Esophagus squamous epithelium (tissue), 5 donors: ENCODE measurements around the gene LHPP. TPM values are rescaled to one million over a fixed set of nuclear protein-coding genes. Genes with fewer than 3 reads are reported as not detected.

Experiments used
- DNase-seq: peaks from one replicate; lab custom pipeline; 2025; lab: John Stamatoyannopoulos, UW
- H3K27ac ChIP-seq, 4 donors: fragments of 200-600 bp; sonication (generic); one replicate each; pipeline ENCODE4 v1.5.1; 2016 to 2019; ENCODE audit warnings: mild to moderate bottlenecking in 1 of 4
- H3K27me3 ChIP-seq, 4 donors: fragments of 200-600 bp; sonication (generic); 1 replicate in 3 of 4; 2 replicates in 1 of 4; pipeline versions ENCODE4 v1.5.1 to v1.6.0; 2017 to 2021; ENCODE audit warnings: antibody characterized with exemption in 1 of 4
- H3K36me3 ChIP-seq, 3 donors: fragments of 200-600 bp; sonication (generic); one replicate each; pipeline ENCODE4 v1.5.1; 2016 to 2019
- H3K4me1 ChIP-seq, 3 donors: fragments of 200-600 bp; sonication (generic); one replicate each; pipeline ENCODE4 v1.5.1; 2017 to 2019
- H3K4me3 ChIP-seq, 4 donors: fragments of 200-600 bp; sonication (generic); 1 replicate in 3 of 4; 2 replicates in 1 of 4; pipeline ENCODE4 v1.5.1; 2016 to 2019; ENCODE audit warnings: mild to moderate bottlenecking in 2 of 4, moderate library complexity in 1 of 4
- H3K9me3 ChIP-seq, 3 donors: fragments of 200-600 bp; sonication (generic); one replicate each; pipeline ENCODE4 v1.5.1; 2016 to 2019
- CTCF ChIP-seq, 6 experiments: fragments of 450-650 bp in 4 of 6; fragments of 200-600 bp in 2 of 6; sonication (generic) in 2 of 6; IDR thresholded peaks; one replicate each; pipeline ENCODE4 v1.5.1; 2016 to 2019; ENCODE audit warnings: antibody characterized with exemption in 6 of 6, mild to moderate bottlenecking in 4 of 6, moderate library complexity in 4 of 6
- POLR2A ChIP-seq, 4 donors: fragments of 450-650 bp; IDR thresholded peaks; one replicate each; pipeline ENCODE4 v1.6.1; 2017; ENCODE audit warnings: antibody characterized with exemption in 4 of 4, mild to moderate bottlenecking in 4 of 4, moderate library complexity in 3 of 4
- WGBS, 2 donors: methylation state at CpG; one replicate each; pipeline ENCODE4 v1.1.5; 2018; 5-methylcytosine and 5-hydroxymethylcytosine counted together
- intact Hi-C: fragments of 100-400 bp; cut with DNase I; formaldehyde crosslinking; loops from one replicate; pipeline ENCODE4 v1.15.0; 2022
- total RNA-seq, 4 donors: library from RNA; depleted of rRNA; stranded (reverse); fragments of >200 nt; gene quantifications; one replicate each; pipeline ENCODE4 v1.1.0, GENCODE V29; 2016
- donor health status: DM: yes; HTN: yes; CAD: no.

The LHPP gene
- total RNA-seq, 4 donors from 2014 or later = 13.9 to 41.1 (median 24.3) TPM

- TF ChIP-seq POLR2A (IDR thresholded peaks at IDR 0.05) (no peak), CTCF (IDR thresholded peaks at IDR 0.05) (no peak)
- Histone ChIP-seq H3K4me3 (no peak overlapping the region), H3K27me3 (peaks cover 4 to 99% (median 15%) of the 10 kb centered on the region in 4 donors), H3K36me3 (no peaks in the 10 kb centered on the region), H3K27ac (no peak overlapping the region), H3K9me3 (no peaks in the 10 kb centered on the region), H3K4me1 (peaks cover 17 to 46% (median 26%) of the 10 kb centered on the region in 3 donors)
- intact Hi-C loops = no loop called here
- 19 to 58% methylated on average over 4 to 5 of the region's 5 CpGs for WGBS, 2 donors
- DNase-seq = no peak
Measured at GRCh38 chr10:124450783-124451057, 10.9 kb upstream of the LHPP start.

- no peak overlapping the region for H3K27ac ChIP-seq
- H3K27me3 ChIP-seq = peaks cover 4 to 99% (median 15%) of the 10 kb centered on the region in 4 donors
- H3K4me3 ChIP-seq = no peak overlapping the region
- intact Hi-C loops = no loop called here
- no peaks in the 10 kb centered on the region for H3K9me3 ChIP-seq
- TF ChIP-seq POLR2A (IDR thresholded peaks at IDR 0.05) (no peak), CTCF (IDR thresholded peaks at IDR 0.05) (no peak)
- peaks cover 17 to 46% (median 26%) of the 10 kb centered on the region in 3 donors for H3K4me1 ChIP-seq
- H3K36me3 ChIP-seq = no peaks in the 10 kb centered on the region
- WGBS, 2 donors = 45 to 48% methylated on average over 5 to 6 of the region's 6 CpGs
- DNase-seq = no peak
Measured at GRCh38 chr10:124451276-124451675, 10.3 kb upstream of the LHPP start.

GRCh38 chr10:124453960-124454610 is 7.5 kb upstream of the LHPP start:
- Histone ChIP-seq H3K27me3 (peaks cover 0 to 70% (median 6%) of the 10 kb centered on the region in 4 donors), H3K4me3 (no peak overlapping the region), H3K4me1 (peaks cover 9 to 32% (median 10%) of the 10 kb centered on the region in 3 donors), H3K36me3 (no peaks in the 10 kb centered on the region), H3K27ac (no peak overlapping the region), H3K9me3 (no peaks in the 10 kb centered on the region)
- TF ChIP-seq CTCF (IDR thresholded peaks at IDR 0.05) = no peak
- no peak for TF ChIP-seq POLR2A (IDR thresholded peaks at IDR 0.05)
- 42 to 58% methylated on average over 7 of the region's 8 CpGs for WGBS, 2 donors
- DNase-seq = no peak
- intact Hi-C loops = no loop called here

GRCh38 chr10:124455441-124455840 is 6.2 kb upstream of the LHPP start:
- intact Hi-C loops = no loop called here
- DNase-seq = no peak
- H3K9me3 ChIP-seq = no peaks in the 10 kb centered on the region
- peaks cover 0 to 57% (median 0%) of the 10 kb centered on the region in 4 donors for H3K27me3 ChIP-seq
- H3K27ac ChIP-seq = no peak overlapping the region
- TF ChIP-seq CTCF (IDR thresholded peaks at IDR 0.05) (no peak), POLR2A (IDR thresholded peaks at IDR 0.05) (no peak)
- 61 to 64% methylated on average over 7 of the region's 7 CpGs for WGBS, 2 donors
- H3K4me3 ChIP-seq = no peak overlapping the region
- H3K4me1 ChIP-seq = peaks cover 0 to 29% (median 3%) of the 10 kb centered on the region in 3 donors
- no peaks in the 10 kb centered on the region for H3K36me3 ChIP-seq

GRCh38 chr10:124458473-124458872 is 3.1 kb upstream of the LHPP start:
- Histone ChIP-seq H3K4me3 (no peak overlapping the region), H3K27ac (no peak overlapping the region), H3K9me3 (no peaks in the 10 kb centered on the region), H3K4me1 (peaks cover 3 to 35% (median 3%) of the 10 kb centered on the region in 3 donors), H3K27me3 (peaks cover 0 to 27% (median 0%) of the 10 kb centered on the region in 4 donors), H3K36me3 (no peaks in the 10 kb centered on the region)
- intact Hi-C loops = no loop called here
- WGBS, 2 donors = 88 to 92% methylated on average over 3 to 4 of the region's 4 CpGs
- TF ChIP-seq CTCF (IDR thresholded peaks at IDR 0.05) (no peak), POLR2A (IDR thresholded peaks at IDR 0.05) (no peak)
- no peak for DNase-seq
